Prostate gland (tissue), 2 donors: ENCODE results near the gene MED22. TPM values are rescaled to one million over a fixed set of nuclear protein-coding genes. Genes with fewer than 3 reads are reported as not detected.
"Not testable (repeated sequence)": the region's sequence is repeated elsewhere in the genome, so short reads cannot be mapped to it uniquely, and the experiment has no call there.

Experiments used
- DNase-seq: peaks from one replicate; pipeline ENCODE4 v3.0.0-alpha.2; 2019; ENCODE audit warnings: low spot score
- H3K27ac ChIP-seq, 2 donors: fragments of 200-600 bp; sonication (generic); 2 replicates each; pipeline ENCODE4 v1.5.1; 2017 to 2019
- H3K27me3 ChIP-seq: fragments of 200-600 bp; sonication (generic); replicated peaks from 2 replicates; pipeline ENCODE4 v1.5.1; 2019; ENCODE audit not compliant: insufficient read depth
- H3K36me3 ChIP-seq, 2 donors: fragments of 200-600 bp; sonication (generic); 1 replicate in 1 of 2; 2 replicates in 1 of 2; pipeline versions ENCODE4 v1.5.1 to v1.8.1; 2017 to 2019
- H3K4me1 ChIP-seq: fragments of 200-600 bp; sonication (generic); replicated peaks from 2 replicates; pipeline ENCODE4 v1.5.1; 2019
- H3K4me3 ChIP-seq, 2 donors: fragments of 200-600 bp; sonication (generic); 2 replicates each; pipeline ENCODE4 v1.5.1; 2017 to 2019
- H3K9me3 ChIP-seq: fragments of 200-600 bp; sonication (generic); 2 replicates; pipeline ENCODE4 v1.5.1; 2017
- CTCF ChIP-seq, 4 experiments: fragments of 200-600 bp in 2 of 4; fragments of 450-650 bp in 2 of 4; sonication (generic) in 2 of 4; IDR thresholded peaks; 1 replicate in 3 of 4; 2 replicates in 1 of 4; pipeline ENCODE4 v1.5.1; 2016 to 2019; ENCODE audit warnings: antibody characterized with exemption in 4 of 4, mild to moderate bottlenecking in 2 of 4, moderate library complexity in 2 of 4
- POLR2A ChIP-seq: fragments of 450-650 bp; IDR thresholded peaks from one replicate; pipeline ENCODE4 v1.6.1; 2016; ENCODE audit warnings: antibody characterized with exemption, mild to moderate bottlenecking
- POLR2AphosphoS5 ChIP-seq: sonication (generic); formaldehyde crosslinking; IDR thresholded peaks from one replicate; pipeline ENCODE4 v1.6.1; 2017; ENCODE audit warnings: antibody characterized with exemption
- WGBS: methylation state at CpG from one replicate; pipeline ENCODE4 v1.1.5; 2018; 5-methylcytosine and 5-hydroxymethylcytosine counted together
- intact Hi-C: fragments of 100-400 bp; cut with DNase I; formaldehyde crosslinking; loops from one replicate; pipeline ENCODE4 v1.14.2; 2022
- total RNA-seq, 2 donors: library from RNA; depleted of rRNA; stranded (reverse); fragments of >200 nt; gene quantifications; one replicate each; pipeline ENCODE4 v1.1.0, GENCODE V29; 2016

Gene MED22
- total RNA-seq, 2 donors from 2014 or later, result 31.1 to 32.6 TPM

GRCh38 chr9:133323211-133323610, 24.7 kb downstream of the MED22 start:
- WGBS, result 91% methylated on average over 9 of the region's 10 CpGs
- no peak for TF ChIP-seq CTCF (IDR thresholded peaks at IDR 0.05)
- no peak for TF ChIP-seq POLR2AphosphoS5
- no peak for TF ChIP-seq POLR2A
- Histone ChIP-seq H3K27ac (no peak overlapping the region), H3K4me1 (no peaks in the 10 kb centered on the region), H3K36me3 (no peaks in the 10 kb centered on the region), H3K27me3 (no peaks in the 10 kb centered on the region), H3K9me3 (no peaks in the 10 kb centered on the region), H3K4me3 (no peak overlapping the region)
- DNase-seq, result no peak
- intact Hi-C loops, result no loop called here

DNA sequence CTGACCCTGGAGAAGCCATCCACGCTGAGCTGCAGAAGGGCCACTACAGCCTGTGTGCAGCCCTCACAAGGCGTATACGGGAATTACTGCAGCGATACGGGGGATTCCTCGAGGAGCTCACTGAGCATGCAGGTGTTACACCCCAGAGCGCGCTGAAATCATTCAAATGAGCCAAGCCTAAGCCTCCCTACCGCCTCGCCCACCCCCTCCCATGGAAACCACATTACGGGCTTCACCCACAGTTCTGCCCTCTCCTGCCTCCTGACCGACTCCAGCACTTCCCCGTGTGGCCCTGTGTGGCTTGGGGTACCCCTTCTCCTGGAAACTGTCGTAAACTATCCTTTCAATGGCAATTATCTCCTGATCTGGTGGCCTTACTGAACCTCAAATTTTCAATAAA, 25.2 kb downstream of the MED22 start:
- no peak overlapping the region for H3K4me3 ChIP-seq
- intact Hi-C loops, result no loop called here
- no peak overlapping the region for H3K27ac ChIP-seq
- H3K36me3 ChIP-seq, result no peaks in the 10 kb centered on the region
- no peaks in the 10 kb centered on the region for H3K27me3 ChIP-seq
- 75% methylated on average over 14 of the region's 14 CpGs for WGBS
- TF ChIP-seq CTCF (IDR thresholded peaks at IDR 0.05) (no peak), POLR2AphosphoS5 (no peak), POLR2A (no peak)
- H3K4me1 ChIP-seq, result no peaks in the 10 kb centered on the region
- no peaks in the 10 kb centered on the region for H3K9me3 ChIP-seq
- no peak for DNase-seq

DNA sequence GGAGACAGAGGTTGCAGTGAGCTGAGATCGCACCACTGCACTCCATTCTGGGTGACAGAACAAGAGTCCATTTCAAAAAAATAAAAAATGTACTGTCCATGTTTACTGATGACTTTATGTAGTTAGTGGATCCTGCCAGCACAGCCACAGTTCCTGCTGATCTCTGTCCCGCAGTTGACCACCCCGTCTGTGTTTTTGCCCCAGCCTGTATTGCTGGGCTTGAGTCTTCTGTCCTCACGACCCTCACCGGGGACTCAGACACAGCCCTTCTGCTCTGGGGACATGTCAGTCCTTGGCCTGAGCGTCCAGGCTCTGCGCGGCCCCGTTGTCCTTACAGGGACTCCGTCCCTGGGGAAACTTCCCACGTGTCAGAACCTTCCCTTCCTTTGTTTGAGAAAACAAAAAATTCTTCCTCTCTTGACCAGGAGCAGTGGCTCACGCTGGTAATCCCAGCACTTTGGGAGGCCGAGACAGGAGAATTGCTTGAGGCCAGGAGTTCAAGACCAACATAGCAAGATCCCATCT, 26.5 kb downstream of the MED22 start:
- Histone ChIP-seq H3K27ac (no peak overlapping the region), H3K4me3 (no peak overlapping the region), H3K9me3 (no peaks in the 10 kb centered on the region), H3K27me3 (no peaks in the 10 kb centered on the region), H3K36me3 (no peaks in the 10 kb centered on the region), H3K4me1 (no peaks in the 10 kb centered on the region)
- intact Hi-C loops, result no loop called here
- WGBS, result 84% methylated on average over 13 of the region's 13 CpGs
- TF ChIP-seq POLR2AphosphoS5, result no peak
- no peak for TF ChIP-seq POLR2A
- no peak for TF ChIP-seq CTCF (IDR thresholded peaks at IDR 0.05)
- DNase-seq, result no peak

GRCh38 chr9:133320421-133320881, 27.5 kb downstream of the MED22 start:
- Histone ChIP-seq H3K36me3 (no peaks in the 10 kb centered on the region), H3K27ac (no peak overlapping the region), H3K4me3 (no peak overlapping the region), H3K4me1 (no peaks in the 10 kb centered on the region), H3K9me3 (no peaks in the 10 kb centered on the region), H3K27me3 (no peaks in the 10 kb centered on the region)
- 73% methylated on average over 13 of the region's 13 CpGs for WGBS
- no peak for TF ChIP-seq CTCF (IDR thresholded peaks at IDR 0.05)
- TF ChIP-seq POLR2A, result no peak
- no peak for TF ChIP-seq POLR2AphosphoS5
- DNase-seq, result no peak
- intact Hi-C loops, result no loop called here

- H3K9me3 ChIP-seq, intact Hi-C loops, H3K4me1 ChIP-seq, H3K36me3 ChIP-seq, DNase-seq, H3K27ac ChIP-seq, H3K4me3 ChIP-seq, H3K27me3 ChIP-seq: not testable (repeated sequence)
- WGBS, result 36% methylated on average over 5 of the region's 13 CpGs
Measured at GRCh38 chr9:133317551-133317950, 30.4 kb downstream of the MED22 start.
